Breast epithelium (tissue), 3 donors: ENCODE data around the gene URGCP.

ENCODE experiments used
- CTCF ChIP-seq, 3 donors: fragments of 450-650 bp; IDR thresholded peaks; one replicate each; pipeline ENCODE4 v1.5.1; 2016 to 2017; ENCODE audit warnings: antibody characterized with exemption in 3 of 3, mild to moderate bottlenecking in 3 of 3, moderate library complexity in 3 of 3
- POLR2A ChIP-seq: fragments of 450-650 bp; IDR thresholded peaks from one replicate; pipeline ENCODE4 v1.6.1; 2016; ENCODE audit warnings: antibody characterized with exemption, mild to moderate bottlenecking, moderate library complexity

DNA sequence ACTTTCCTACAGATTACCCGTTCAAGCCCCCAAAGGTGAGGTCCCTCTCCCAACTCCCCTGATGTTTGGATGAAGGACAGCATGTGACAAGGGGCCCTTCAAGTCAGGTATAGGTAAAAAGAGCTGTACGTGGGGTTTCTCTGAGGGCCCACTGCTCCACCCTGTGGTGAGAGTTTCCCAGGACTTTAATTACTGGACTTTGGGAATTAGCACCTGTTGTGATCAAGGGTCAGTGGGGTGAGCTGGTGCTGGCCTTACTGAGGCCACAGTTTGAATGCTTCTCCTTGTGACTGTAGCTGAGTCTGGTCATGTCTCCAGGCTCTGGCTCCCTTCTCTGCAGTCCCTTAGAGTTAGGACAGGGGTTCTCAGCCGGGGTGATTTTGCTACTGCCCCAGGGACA lies 36.6 kb upstream of the URGCP start:
- no peak for TF ChIP-seq CTCF (IDR thresholded peaks at IDR 0.05)
- TF ChIP-seq POLR2A = no peak
